ENCODE data around the gene CSF3. TPM values are rescaled to one million over a fixed set of nuclear protein-coding genes. Genes with fewer than 3 reads are reported as not detected.

CSF3 gene
- polyA plus RNA-seq, 1 experiment, result not detected

- ChIA-PET POLR2A (interaction anchor here (0.7 to 1.1 kb wide), 6 partner anchors 15 to 105 kb away, joined by 3 to 6 read pairs (median 4); partner anchors contain the start of gene MED24), CTCF (interaction anchor here (0.6 to 3.3 kb wide), 12 partner anchors 9 to 163 kb away, joined by 3 to 46 read pairs (median 6); partner anchors contain the start of genes MED24 and NR1D1)
- Histone ChIP-seq H3K4me3 (ENCODE audit: low read depth, low read length) (no peak overlapping the region; the same call in 1 of the 2 replicates), H3K27ac (ENCODE audit: low read depth, low read length) (peak overlapping the region; percentile 52), H3K9me3 (ENCODE audit: control insufficient read depth, insufficient read depth, low read length) (no peaks in the 10 kb centered on the region), H3K27me3 (ENCODE audit: control insufficient read depth, insufficient read depth, low read length) (no peaks in the 10 kb centered on the region)
- DNase-seq (ENCODE audit: low read depth, low spot score), result peak; percentile 66
- peak; percentile 87 for TF ChIP-seq CTCF (IDR thresholded peaks at IDR 0.05; ENCODE audit: low read depth, low read length)
Measured at GRCh38 chr17:40038882-40039513, 23.8 kb downstream of the CSF3 start.

- no peak for DNase-seq (ENCODE audit: low read depth, low spot score)
- CTCF ChIA-PET, result interaction anchor here (0.7 to 1.5 kb wide), 2 partner anchors 14 to 72 kb away, joined by 3 read pairs; no protein-coding TSS in a partner anchor
- POLR2A ChIA-PET, result interaction anchor here (1.1 kb wide), 1 partner anchor 13 kb away, joined by 4 read pairs; the partner anchor contains the start of gene MED24
Measured at GRCh38 chr17:40041196-40041595, 26.0 kb downstream of the CSF3 start.

GRCh38 chr17:40056379-40057015 lies 41.3 kb downstream of the CSF3 start:
- no peak for TF ChIP-seq CTCF (IDR thresholded peaks at IDR 0.05; ENCODE audit: low read depth, low read length)
- H3K9me3 ChIP-seq (ENCODE audit: control insufficient read depth, insufficient read depth, low read length), result no peaks in the 10 kb centered on the region
- H3K27me3 ChIP-seq (ENCODE audit: control insufficient read depth, insufficient read depth, low read length), result peaks cover 3% of the 10 kb centered on the region
- no peak for DNase-seq (ENCODE audit: low read depth, low spot score)
- no peak overlapping the region for H3K4me3 ChIP-seq (ENCODE audit: low read depth, low read length)
- H3K27ac ChIP-seq (ENCODE audit: low read depth, low read length), result no peak overlapping the region
- ChIA-PET POLR2A (interaction anchor here (0.6 kb wide), 1 partner anchor 62 kb away, joined by 6 read pairs; no protein-coding TSS in a partner anchor), CTCF (interaction anchor here (0.6 to 2.3 kb wide), 4 partner anchors 9 to 57 kb away, joined by 3 to 9 read pairs (median 4); no protein-coding TSS in a partner anchor)

More at GRCh38 chr17:40041196-40041595, 26.0 kb downstream of the CSF3 start:
- Histone ChIP-seq H3K27me3 (ENCODE audit: control insufficient read depth, insufficient read depth, low read length) (no peaks in the 10 kb centered on the region), H3K27ac (ENCODE audit: low read depth, low read length) (no peak overlapping the region), H3K4me3 (ENCODE audit: low read depth, low read length) (no peak overlapping the region), H3K9me3 (ENCODE audit: control insufficient read depth, insufficient read depth, low read length) (no peaks in the 10 kb centered on the region)
- no peak for TF ChIP-seq CTCF (IDR thresholded peaks at IDR 0.05; ENCODE audit: low read depth, low read length)

GRCh38 chr17:40058186-40058784 lies 43.0 kb downstream of the CSF3 start:
- no peaks in the 10 kb centered on the region; the same call in 1 of the 2 replicates for H3K9me3 ChIP-seq (ENCODE audit: control insufficient read depth, insufficient read depth, low read length)
- no peak for TF ChIP-seq CTCF (IDR thresholded peaks at IDR 0.05; ENCODE audit: low read depth, low read length)
- H3K27me3 ChIP-seq (ENCODE audit: control insufficient read depth, insufficient read depth, low read length), result peaks cover 3% of the 10 kb centered on the region
- POLR2A ChIA-PET, result interaction anchor here (0.6 kb wide), 1 partner anchor 13 kb away, joined by 3 read pairs; no protein-coding TSS in a partner anchor
- H3K4me3 ChIP-seq (ENCODE audit: low read depth, low read length), result no peak overlapping the region
- no peak for DNase-seq (ENCODE audit: low read depth, low spot score)
- CTCF ChIA-PET, result interaction anchor here (0.7 to 1.5 kb wide), 5 partner anchors 15 to 31 kb away, joined by 3 to 5 read pairs (median 4); no protein-coding TSS in a partner anchor
- no peak overlapping the region for H3K27ac ChIP-seq (ENCODE audit: low read depth, low read length)
